H9 (cell line): ENCODE measurements around the gene ANGPTL4. TPM values are rescaled to one million over a fixed set of nuclear protein-coding genes. Genes with fewer than 3 reads are reported as not detected.

Experiments
- DNase-seq: peaks from one replicate; pipeline ENCODE4 v3.0.0-alpha.2; 2017
- H2AFZ ChIP-seq: one replicate; pipeline ENCODE4 v1.6.1; 2013; ENCODE audit warnings: mild to moderate bottlenecking, low read length, control low read depth, moderate library complexity
- H2AK5ac ChIP-seq: 2 replicates; pipeline ENCODE4 v1.6.1; 2013; ENCODE audit warnings: low read length, control low read depth, mixed read lengths; ENCODE audit not compliant: insufficient read length
- H2BK120ac ChIP-seq: one replicate; pipeline ENCODE4 v1.6.1; 2013; ENCODE audit warnings: low read depth, mild to moderate bottlenecking, low read length, control low read depth, inconsistent platforms; ENCODE audit not compliant: poor library complexity, severe bottlenecking
- H2BK12ac ChIP-seq: 2 replicates; pipeline ENCODE4 v1.6.1; 2013; ENCODE audit warnings: low read length, control low read depth, mixed read lengths, low read depth; ENCODE audit not compliant: insufficient read length
- H2BK15ac ChIP-seq: 2 replicates; pipeline ENCODE4 v1.6.1; 2013; ENCODE audit warnings: low read depth, low read length, control low read depth
- H2BK20ac ChIP-seq: one replicate; pipeline ENCODE4 v1.6.1; 2013; ENCODE audit warnings: low read depth, mild to moderate bottlenecking, low read length, control low read depth, inconsistent platforms; ENCODE audit not compliant: poor library complexity, severe bottlenecking
- H2BK5ac ChIP-seq: 2 replicates; pipeline ENCODE4 v1.6.1; 2013; ENCODE audit warnings: low read length, control low read depth, mixed read lengths; ENCODE audit not compliant: insufficient read length
- H3K14ac ChIP-seq: 2 replicates; pipeline ENCODE4 v1.6.1; 2013; ENCODE audit warnings: low read length, control low read depth; ENCODE audit not compliant: insufficient read depth
- H3K18ac ChIP-seq: 2 replicates; pipeline ENCODE4 v1.6.1; 2013; ENCODE audit warnings: low read depth, mild to moderate bottlenecking, mixed read lengths, low read length, control low read depth; ENCODE audit not compliant: insufficient read length
- H3K23ac ChIP-seq: 2 replicates; pipeline ENCODE4 v1.6.1; 2013; ENCODE audit warnings: low read length, control low read depth, mixed read lengths, low read depth; ENCODE audit not compliant: insufficient read length
- H3K23me2 ChIP-seq: 2 replicates; pipeline ENCODE4 v1.6.1; 2013; ENCODE audit warnings: low read depth, mild to moderate bottlenecking, mixed read lengths, low read length, control low read depth; ENCODE audit not compliant: insufficient read length, poor library complexity, severe bottlenecking
- H3K27ac ChIP-seq: 2 replicates; pipeline ENCODE4 v1.5.1; 2013; ENCODE audit warnings: low read length, control low read depth, mixed read lengths, low read depth; ENCODE audit not compliant: insufficient read length
- H3K27me3 ChIP-seq: 2 replicates; pipeline ENCODE4 v1.6.1; 2013; ENCODE audit warnings: low read length, control low read depth, inconsistent platforms; ENCODE audit not compliant: insufficient read depth
- H3K4ac ChIP-seq: 2 replicates; pipeline ENCODE4 v1.6.1; 2013; ENCODE audit warnings: low read depth, mild to moderate bottlenecking, control low read depth, inconsistent platforms, low read length, moderate library complexity
- H3K4me1 ChIP-seq: 2 replicates; pipeline ENCODE4 v1.6.1; 2013; ENCODE audit warnings: low read length, control low read depth, inconsistent platforms; ENCODE audit not compliant: insufficient read depth
- H3K4me2 ChIP-seq: 2 replicates; pipeline ENCODE4 v1.6.1; 2013; ENCODE audit warnings: low read length, control low read depth, mixed read lengths; ENCODE audit not compliant: insufficient read length, insufficient read depth
- H3K56ac ChIP-seq: 2 replicates; pipeline ENCODE4 v1.6.1; 2013; ENCODE audit warnings: low read depth, mild to moderate bottlenecking, mixed read lengths, low read length, control low read depth; ENCODE audit not compliant: insufficient read length
- H3K79me1 ChIP-seq: 2 replicates; pipeline ENCODE4 v1.6.1; 2013; ENCODE audit warnings: low read depth, mild to moderate bottlenecking, moderate library complexity, low read length, control low read depth, inconsistent platforms; ENCODE audit not compliant: insufficient read depth, poor library complexity, severe bottlenecking
- H3K79me2 ChIP-seq: 2 replicates; pipeline ENCODE4 v1.6.1; 2013; ENCODE audit warnings: low read length, control low read depth, inconsistent platforms; ENCODE audit not compliant: insufficient read depth
- H3K9ac ChIP-seq: 2 replicates; pipeline ENCODE4 v1.6.1; 2013; ENCODE audit warnings: low read length, control low read depth, mixed read lengths; ENCODE audit not compliant: insufficient read length; ENCODE audit errors: extremely low read depth
- H3K9me3 ChIP-seq: one replicate; pipeline ENCODE4 v1.6.1; 2013; ENCODE audit warnings: low read depth, low read length, inconsistent platforms; ENCODE audit not compliant: control insufficient read depth
- H3T11ph ChIP-seq: one replicate; pipeline ENCODE4 v1.6.1; 2013; ENCODE audit warnings: mild to moderate bottlenecking, low read length, control low read depth, inconsistent platforms
- H4K20me1 ChIP-seq: one replicate; pipeline ENCODE4 v1.6.1; 2013; ENCODE audit not compliant: control insufficient read depth, insufficient read length, insufficient read depth
- H4K5ac ChIP-seq: 2 replicates; pipeline ENCODE4 v1.6.1; 2013; ENCODE audit warnings: low read depth, mild to moderate bottlenecking, mixed read lengths, low read length, control low read depth; ENCODE audit not compliant: insufficient read length
- H4K8ac ChIP-seq: replicated peaks from 2 replicates; pipeline ENCODE4 v1.6.1; 2013; ENCODE audit warnings: low read length, control low read depth, mixed read lengths, low read depth; ENCODE audit not compliant: insufficient read length
- H4K91ac ChIP-seq: 2 replicates; pipeline ENCODE4 v1.6.1; 2013; ENCODE audit warnings: low read depth, mild to moderate bottlenecking, moderate library complexity, mixed read lengths, low read length, control low read depth; ENCODE audit not compliant: insufficient read length
- H3K27ac Mint-ChIP-seq, 3 experiments: 2 replicates in 2 of 3; 3 replicates in 1 of 3; pipeline ENCODE4 v1.8.0; 2020 to 2021; ENCODE audit warnings: mixed read lengths in 3 of 3, mild to moderate bottlenecking in 1 of 3, moderate library complexity in 1 of 3
- H3K27me3 Mint-ChIP-seq: 2 replicates; pipeline ENCODE4 v1.8.0; 2021; ENCODE audit warnings: low read depth, mild to moderate bottlenecking, moderate library complexity, mixed read lengths
- H3K36me3 Mint-ChIP-seq, 3 experiments: 2 replicates in 2 of 3; 3 replicates in 1 of 3; pipeline ENCODE4 v1.8.0; 2020 to 2021; ENCODE audit warnings: low read depth in 3 of 3, mixed read lengths in 3 of 3; ENCODE audit not compliant: insufficient read depth in 1 of 3
- H3K4me1 Mint-ChIP-seq, 2 experiments: 2 replicates each; pipeline ENCODE4 v1.8.0; 2020; ENCODE audit warnings: mixed read lengths in 2 of 2
- H3K4me3 Mint-ChIP-seq, 2 experiments: 2 replicates in 1 of 2; 3 replicates in 1 of 2; pipeline ENCODE4 v1.8.0; 2020 to 2021; ENCODE audit warnings: mild to moderate bottlenecking in 2 of 2, mixed read lengths in 2 of 2, moderate library complexity in 1 of 2
- H3K9me3 Mint-ChIP-seq, 2 experiments: 2 replicates in 1 of 2; 3 replicates in 1 of 2; pipeline ENCODE4 v1.8.0; 2020; ENCODE audit warnings: mild to moderate bottlenecking in 2 of 2, mixed read lengths in 2 of 2, moderate library complexity in 1 of 2
- WGBS: extraction: QIAGEN DNeasy Blood & Tissue Kit; methylation state at CpG from one replicate; pipeline ENCODE4 v1.1.7; 2013; ENCODE audit warnings: missing lambda C conversion rate, low lambda C conversion rate, mixed read lengths; ENCODE audit not compliant: insufficient read length; ENCODE audit errors: extremely low coverage; 5-methylcytosine and 5-hydroxymethylcytosine counted together
- total RNA-seq: library from RNA; stranded (reverse); gene quantifications from 2 replicates; pipeline ENCODE4 v1.2.1, GENCODE V29; 2021
- TF ChIP-seq, protein P1 (sequence below): fragments of 200-600 bp; sonication (generic); conservative IDR thresholded peaks from 3 replicates; pipeline ENCODE4 v1.8.0; 2021; ENCODE audit warnings: antibody characterized with exemption, mild to moderate bottlenecking

The ANGPTL4 gene
- total RNA-seq, 1 experiment from 2014 or later, result 1.9 TPM

GRCh38 chr19:8393192-8393870 is 29.4 kb downstream of the ANGPTL4 start:
- Histone ChIP-seq H2AK5ac (no peak overlapping the region), H3K56ac (no peak overlapping the region), H3T11ph (no peak overlapping the region), H2BK120ac (no peak overlapping the region), H4K5ac (no peak overlapping the region), H4K20me1 (no peaks in the 10 kb centered on the region), H3K9ac (no peak overlapping the region), H2BK12ac (no peak overlapping the region), H4K91ac (no peak overlapping the region), H3K23ac (no peak overlapping the region), H3K4me1 (no peaks in the 10 kb centered on the region), H4K8ac (no peak overlapping the region), H3K9me3 (no peaks in the 10 kb centered on the region), H3K14ac (no peak overlapping the region), H3K4ac (no peak overlapping the region), H3K18ac (no peak overlapping the region), H3K27ac (no peak overlapping the region), H2BK15ac (no peak overlapping the region), H3K23me2 (no peaks in the 10 kb centered on the region), H3K27me3 (no peaks in the 10 kb centered on the region), H3K4me2 (no peak overlapping the region), H2AFZ (no peak overlapping the region), H2BK20ac (no peak overlapping the region), H3K79me2 (peaks cover 14% of the 10 kb centered on the region; the same call in 1 of the 2 replicates), H2BK5ac (no peak overlapping the region), H3K79me1 (peaks cover 6% of the 10 kb centered on the region)
- Mint-ChIP-seq H3K4me3 (no peak overlapping the region), H3K9me3 (no peaks in the 10 kb centered on the region; a peak in 1 of 5 replicates), H3K27me3 (no peaks in the 10 kb centered on the region), H3K27ac (peak overlapping the region; percentile 64 to 83 (median 79); a peak in 4 of 7 replicates), H3K4me1 (peaks cover 9 to 20% of the 10 kb centered on the region in 2 experiments), H3K36me3 (peaks cover 0 to 3% (median 2%) of the 10 kb centered on the region in 3 experiments; a peak in 2 of 7 replicates)
- TF ChIP-seq, protein P1, sequence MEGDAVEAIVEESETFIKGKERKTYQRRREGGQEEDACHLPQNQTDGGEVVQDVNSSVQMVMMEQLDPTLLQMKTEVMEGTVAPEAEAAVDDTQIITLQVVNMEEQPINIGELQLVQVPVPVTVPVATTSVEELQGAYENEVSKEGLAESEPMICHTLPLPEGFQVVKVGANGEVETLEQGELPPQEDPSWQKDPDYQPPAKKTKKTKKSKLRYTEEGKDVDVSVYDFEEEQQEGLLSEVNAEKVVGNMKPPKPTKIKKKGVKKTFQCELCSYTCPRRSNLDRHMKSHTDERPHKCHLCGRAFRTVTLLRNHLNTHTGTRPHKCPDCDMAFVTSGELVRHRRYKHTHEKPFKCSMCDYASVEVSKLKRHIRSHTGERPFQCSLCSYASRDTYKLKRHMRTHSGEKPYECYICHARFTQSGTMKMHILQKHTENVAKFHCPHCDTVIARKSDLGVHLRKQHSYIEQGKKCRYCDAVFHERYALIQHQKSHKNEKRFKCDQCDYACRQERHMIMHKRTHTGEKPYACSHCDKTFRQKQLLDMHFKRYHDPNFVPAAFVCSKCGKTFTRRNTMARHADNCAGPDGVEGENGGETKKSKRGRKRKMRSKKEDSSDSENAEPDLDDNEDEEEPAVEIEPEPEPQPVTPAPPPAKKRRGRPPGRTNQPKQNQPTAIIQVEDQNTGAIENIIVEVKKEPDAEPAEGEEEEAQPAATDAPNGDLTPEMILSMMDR, result no peak
- no peak for DNase-seq
- WGBS, result no CpG with 5 or more reads among the region's 8 CpGs
